GM18951 (cell line): ENCODE measurements around the gene STAMBPL1.

Experiments used
- POLR2A ChIP-seq: IDR thresholded peaks from 4 replicates; pipeline ENCODE4 v1.6.1; 2011; ENCODE audit warnings: mild to moderate bottlenecking; ENCODE audit not compliant: insufficient read length, insufficient read depth; ENCODE audit errors: extremely low read depth
- in situ Hi-C: fragments of 300-500 bp; cut with MboI; formaldehyde crosslinking; loops from one replicate; pipeline ENCODE4 v1.12.0; 2022; ENCODE audit warnings: low sequenced_read_pairs, mixed read lengths, inconsistent platforms; ENCODE audit not compliant: unreplicated experiment

Gene STAMBPL1

GRCh38 chr10:88923520-88923919 lies 43.5 kb downstream of the STAMBPL1 start:
- in situ Hi-C loops: loop anchor here (10.0 kb wide), 1 partner anchor 89 kb away; no protein-coding TSS in a partner anchor

GRCh38 chr10:88926566-88927415 lies 46.7 kb downstream of the STAMBPL1 start:
- in situ Hi-C loops: loop anchor here (10.0 kb wide), 1 partner anchor 92 kb away; no protein-coding TSS in a partner anchor
- TF ChIP-seq POLR2A: no peak

More at GRCh38 chr10:88923520-88923919, 43.5 kb downstream of the STAMBPL1 start:
- TF ChIP-seq POLR2A: no peak

- in situ Hi-C loops: loop anchor here (10.0 kb wide), 1 partner anchor 93 kb away; no protein-coding TSS in a partner anchor
- no peak for TF ChIP-seq POLR2A
Observed at GRCh38 chr10:88927416-88927690, 47.3 kb downstream of the STAMBPL1 start.

GRCh38 chr10:88928254-88928653 lies 48.2 kb downstream of the STAMBPL1 start:
- TF ChIP-seq POLR2A: no peak
- in situ Hi-C loops: loop anchor here (10.0 kb wide), 1 partner anchor 93 kb away; no protein-coding TSS in a partner anchor

DNA sequence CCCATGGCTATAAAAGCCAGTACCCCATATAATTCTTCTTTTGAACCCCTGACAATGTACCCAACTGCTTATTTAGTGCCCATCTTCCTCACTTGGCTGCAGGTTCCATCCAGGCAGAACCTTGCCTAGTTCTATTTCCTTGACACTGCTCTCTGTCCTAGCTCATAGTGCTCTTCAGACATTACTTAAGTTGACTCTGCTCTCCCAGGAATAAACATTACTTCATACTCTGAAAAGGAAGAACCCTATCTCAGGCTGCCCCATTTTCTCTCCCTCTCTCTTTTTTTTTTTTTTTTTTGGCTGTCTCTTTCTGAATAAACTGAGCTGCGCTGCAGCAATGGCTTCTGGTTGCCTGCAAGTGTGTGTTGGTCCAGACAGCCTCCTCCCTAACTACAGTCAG lies 51.5 kb downstream of the STAMBPL1 start:
- in situ Hi-C loops: loop anchor here (10.0 kb wide), 2 partner anchors 93 to 293 kb away; no protein-coding TSS in a partner anchor
- TF ChIP-seq POLR2A: no peak

DNA sequence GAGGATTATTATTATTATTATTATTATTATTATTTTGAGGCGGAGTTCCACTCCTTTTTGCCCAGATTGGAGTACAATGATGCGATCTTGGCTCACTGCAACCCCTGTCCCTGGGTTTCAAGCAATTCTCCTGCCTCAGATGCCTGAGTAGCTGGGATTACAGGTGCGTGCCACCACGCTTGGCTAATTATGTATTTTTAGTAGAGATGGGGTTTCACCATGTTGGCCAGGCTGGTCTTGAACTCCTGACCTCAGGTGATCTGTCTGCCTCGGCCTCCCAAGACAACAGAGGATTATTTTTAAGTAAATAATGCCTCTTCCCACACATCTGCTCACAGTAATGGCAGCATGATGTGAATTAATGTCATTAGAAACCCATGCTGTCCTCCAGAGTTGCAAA lies 52.0 kb downstream of the STAMBPL1 start:
- in situ Hi-C loops: loop anchor here (10.0 kb wide), 2 partner anchors 93 to 293 kb away; no protein-coding TSS in a partner anchor

DNA sequence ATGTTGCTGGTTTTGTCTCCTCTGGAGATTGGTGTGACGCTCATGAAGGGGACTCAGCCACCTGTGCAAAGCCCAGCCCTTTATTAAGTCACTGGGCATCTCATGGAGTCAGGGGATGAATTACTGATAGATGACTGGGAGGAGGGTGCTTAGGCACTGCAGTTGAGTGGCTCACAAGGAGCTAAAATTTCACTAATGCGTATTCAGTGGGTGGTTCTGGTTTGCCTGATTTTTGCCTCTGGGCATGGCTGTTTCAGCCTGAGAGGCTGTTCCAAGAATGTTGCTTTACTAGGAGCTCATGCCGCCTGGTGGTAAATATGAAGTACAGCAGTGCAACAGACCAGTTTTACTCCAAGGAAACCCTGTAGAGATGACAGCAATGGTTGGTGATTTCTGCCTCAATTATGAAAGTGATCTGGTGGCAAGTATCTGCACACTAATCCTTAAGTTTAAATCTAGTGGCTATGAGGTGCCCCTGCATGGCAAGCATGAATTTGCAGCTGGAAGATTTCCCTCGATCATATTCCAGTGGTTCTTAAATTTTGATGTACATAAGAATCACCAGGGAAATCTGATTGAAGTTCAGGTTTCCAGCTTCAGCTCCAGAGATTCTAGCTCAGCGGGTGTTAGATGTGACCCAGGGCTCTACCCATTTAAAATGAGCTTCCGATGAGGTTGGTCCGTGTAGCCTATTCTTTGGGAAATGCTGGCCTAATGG lies 52.7 kb downstream of the STAMBPL1 start:
- TF ChIP-seq POLR2A: no peak
- in situ Hi-C loops: loop anchor here (10.0 kb wide), 2 partner anchors 92 to 292 kb away; no protein-coding TSS in a partner anchor

GRCh38 chr10:88933564-88933963 lies 53.5 kb downstream of the STAMBPL1 start:
- TF ChIP-seq POLR2A: no peak
- in situ Hi-C loops: loop anchor here (10.0 kb wide), 2 partner anchors 91 to 291 kb away; no protein-coding TSS in a partner anchor

GRCh38 chr10:88934900-88935672 lies 55.0 kb downstream of the STAMBPL1 start:
- TF ChIP-seq POLR2A: no peak
- in situ Hi-C loops: loop anchor here (10.0 kb wide), 2 partner anchors 90 to 290 kb away; no protein-coding TSS in a partner anchor

DNA sequence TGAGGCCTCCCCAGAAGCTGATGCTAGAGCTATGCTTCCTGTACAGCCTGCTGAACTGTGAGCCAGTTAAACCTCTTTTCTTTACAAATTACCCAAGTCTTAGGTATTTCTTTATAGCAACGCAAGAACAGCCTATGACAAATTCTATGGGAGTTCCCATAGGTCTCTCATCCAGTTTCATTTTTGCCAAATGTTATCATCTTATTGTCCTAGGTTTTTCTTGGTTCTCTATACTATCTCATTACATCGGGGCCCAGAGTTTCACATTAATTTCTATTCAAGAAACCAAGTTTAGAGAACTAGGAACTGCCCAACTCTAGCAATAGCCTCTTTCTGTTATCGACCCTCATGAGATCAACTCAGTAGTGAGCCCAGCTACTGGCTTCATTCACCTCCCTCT lies 56.6 kb downstream of the STAMBPL1 start:
- in situ Hi-C loops: loop anchor here (10.0 kb wide), 2 partner anchors 88 to 288 kb away; no protein-coding TSS in a partner anchor
- TF ChIP-seq POLR2A: no peak

GRCh38 chr10:88938039-88938438 lies 58.0 kb downstream of the STAMBPL1 start:
- TF ChIP-seq POLR2A: no peak
- in situ Hi-C loops: loop anchor here (10.0 kb wide), 2 partner anchors 87 to 287 kb away; no protein-coding TSS in a partner anchor

DNA sequence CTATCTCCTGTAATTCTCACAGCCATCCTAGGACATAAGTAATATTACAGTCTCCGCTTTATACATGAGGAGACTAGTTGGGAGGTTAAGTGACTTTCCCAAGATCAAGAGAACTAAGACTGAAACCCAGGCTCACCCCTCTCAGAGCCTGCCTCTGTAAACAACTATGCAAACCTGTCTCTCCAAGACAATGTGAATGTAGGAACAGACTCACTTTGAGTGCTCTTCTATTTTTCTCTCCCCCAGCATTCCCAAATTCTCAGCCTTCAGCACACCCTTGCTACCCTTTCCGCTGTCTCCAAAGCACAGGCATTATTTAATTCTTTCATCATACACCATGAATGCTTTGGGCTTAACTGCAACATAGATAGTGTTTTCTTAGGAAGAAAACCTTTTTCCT lies 58.9 kb downstream of the STAMBPL1 start:
- in situ Hi-C loops: loop anchor here (10.0 kb wide), 2 partner anchors 86 to 286 kb away; no protein-coding TSS in a partner anchor
- TF ChIP-seq POLR2A: no peak
